Ovary (tissue), 9 donors: ENCODE results near the gene LGI4. TPM values are rescaled to one million over a fixed set of nuclear protein-coding genes. Genes with fewer than 3 reads are reported as not detected.

Source experiments
- DNase-seq, 5 donors: peaks; one replicate each; pipeline ENCODE4 v3.0.0-alpha.2; 2019 to 2020
- H3K27ac ChIP-seq, 2 donors: fragments of 200-600 bp; one replicate each; pipeline versions ENCODE4 v1.5.1 to v1.8.0; 2019 to 2022
- H3K27me3 ChIP-seq: fragments of 200-600 bp; one replicate; pipeline ENCODE4 v1.8.0; 2022
- H3K36me3 ChIP-seq: fragments of 200-600 bp; sonication (generic); one replicate; pipeline ENCODE4 v1.5.1; 2019
- H3K4me1 ChIP-seq: one replicate; pipeline ENCODE4 v1.8.1; 2013; ENCODE audit warnings: mild to moderate bottlenecking, moderate library complexity; ENCODE audit not compliant: insufficient read depth
- H3K4me3 ChIP-seq: fragments of 200-600 bp; sonication (generic); one replicate; pipeline ENCODE4 v1.5.1; 2017
- H3K9me3 ChIP-seq, 2 donors: fragments of 200-600 bp in 1 of 2; sonication (generic) in 1 of 2; one replicate each; pipeline versions ENCODE4 v1.5.1 to v1.8.1; 2013 to 2019; ENCODE audit warnings: mild to moderate bottlenecking in 1 of 2, moderate library complexity in 1 of 2
- CTCF ChIP-seq, 3 donors: fragments of 450-650 bp in 2 of 3; fragments of 200-600 bp in 1 of 3; IDR thresholded peaks; one replicate each; pipeline versions ENCODE4 v1.5.1 to v1.8.0; 2016 to 2022; ENCODE audit warnings: antibody characterized with exemption in 3 of 3, mild to moderate bottlenecking in 1 of 3
- EP300 ChIP-seq: sonication (generic); formaldehyde crosslinking; IDR thresholded peaks from one replicate; pipeline ENCODE4 v1.6.1; 2017; ENCODE audit warnings: antibody characterized with exemption
- POLR2A ChIP-seq: fragments of 450-650 bp; IDR thresholded peaks from one replicate; pipeline ENCODE4 v1.6.1; 2017; ENCODE audit warnings: antibody characterized with exemption, mild to moderate bottlenecking, moderate library complexity
- WGBS, 3 donors: extraction: QIAGEN DNeasy Blood & Tissue Kit in 1 of 3; methylation state at CpG; one replicate each; pipeline versions ENCODE4 v1.1.5 to v1.1.7; 2013 to 2017; 5-methylcytosine and 5-hydroxymethylcytosine counted together
- intact Hi-C, 4 donors: fragments of 100-400 bp; cut with DNase I; formaldehyde crosslinking; loops; one replicate each; pipeline versions ENCODE4 v1.11.0 to v1.15.1; 2022 to 2023
- polyA plus RNA-seq, 2 donors: library from polyadenylated mRNA; stranded (reverse); fragments of 200-250 nt in 1 of 2; fragments of 350-450 nt in 1 of 2; fragmentation: Illumina TruSeq in 1 of 2; extraction: RNeasy Lipid Tissue Mini Kit (QIAGEN cat#74804) in 1 of 2; gene quantifications; one replicate each; pipeline ENCODE4 v1.2.3, GENCODE V29; 2013 to 2014
- total RNA-seq, 7 donors: library from RNA; depleted of rRNA in 2 of 7; stranded (reverse); fragments of >200 nt in 2 of 7; fragmentation: NEBNext Ultra II Directional in 3 of 7; extraction: Animal tissue kit (Norgen Biotek cat#: 25700) in 3 of 7; gene quantifications; one replicate each; pipeline versions ENCODE4 v1.1.0 to v1.2.4, GENCODE V29; 2016 to 2023
- donor health status: DM: no; HTN: no; CAD: no; lungs with moderate emphysema.
- donor health status: DM: no; HTN: no; CAD: no.
- donor health status: Bipolar disorder and iron deficiency.
- donor health status: DM: yes; HTN: yes; CAD: no.
- donor health status: DM: no; HTN: no; CAD: no.
- donor health status: DM: yes; HTN: yes; CAD: no.

LGI4 gene
- total and polyA plus RNA-seq, 9 donors, result 1.9 to 13.3 (median 5.9) TPM

GRCh38 chr19:35095667-35096368, 39.0 kb downstream of the LGI4 start:
- H3K27me3 ChIP-seq, result no peaks in the 10 kb centered on the region
- no peak for DNase-seq
- H3K9me3 ChIP-seq, result no peaks in the 10 kb centered on the region
- no peak overlapping the region for H3K27ac ChIP-seq
- no peak overlapping the region for H3K4me3 ChIP-seq
- intact Hi-C loops, result loop anchor here in 1 of 4 donors (10.0 kb wide), 1 partner anchor 121 kb away; no protein-coding TSS in a partner anchor
- WGBS, 3 donors, result 56 to 66% (median 56%) methylated on average over 8 of the region's 8 CpGs
- no peaks in the 10 kb centered on the region for H3K36me3 ChIP-seq
- H3K4me1 ChIP-seq, result no peaks in the 10 kb centered on the region
- TF ChIP-seq POLR2A, result no peak
- TF ChIP-seq EP300, result no peak
- no peak for TF ChIP-seq CTCF (IDR thresholded peaks at IDR 0.05)

GRCh38 chr19:35094656-35095055, 40.2 kb downstream of the LGI4 start:
- no peak overlapping the region for H3K27ac ChIP-seq
- TF ChIP-seq CTCF (IDR thresholded peaks at IDR 0.05) (no peak), POLR2A (no peak), EP300 (no peak)

GRCh38 chr19:35093941-35094647, 40.8 kb downstream of the LGI4 start:
- intact Hi-C loops, result loop anchor here in 2 of 4 donors (5.0 to 10.0 kb wide), 2 partner anchors 119 to 122 kb away; no protein-coding TSS in a partner anchor
- no peaks in the 10 kb centered on the region for H3K9me3 ChIP-seq
- no peak for TF ChIP-seq POLR2A
- no peak for TF ChIP-seq CTCF (IDR thresholded peaks at IDR 0.05)
- no peak for TF ChIP-seq EP300

More at GRCh38 chr19:35094656-35095055, 40.2 kb downstream of the LGI4 start:
- intact Hi-C loops, result loop anchor here in 2 of 4 donors (5.0 to 10.0 kb wide), 2 partner anchors 120 to 122 kb away; no protein-coding TSS in a partner anchor
- DNase-seq, result no peak
- WGBS, 3 donors, result 78 to 86% (median 84%) methylated on average over 4 of the region's 4 CpGs
- no peaks in the 10 kb centered on the region for H3K9me3 ChIP-seq
- no peaks in the 10 kb centered on the region for H3K36me3 ChIP-seq
- no peaks in the 10 kb centered on the region for H3K4me1 ChIP-seq
- no peak overlapping the region for H3K4me3 ChIP-seq
- no peaks in the 10 kb centered on the region for H3K27me3 ChIP-seq

GRCh38 chr19:35093430-35093829, 41.4 kb downstream of the LGI4 start:
- H3K4me1 ChIP-seq, result no peaks in the 10 kb centered on the region
- H3K27ac ChIP-seq, result no peak overlapping the region
- no peaks in the 10 kb centered on the region for H3K36me3 ChIP-seq
- intact Hi-C loops, result loop anchor here in 2 of 4 donors (5.0 to 10.0 kb wide), 2 partner anchors 119 to 121 kb away; no protein-coding TSS in a partner anchor
- H3K4me3 ChIP-seq, result no peak overlapping the region
- no peak for DNase-seq
- no peaks in the 10 kb centered on the region for H3K9me3 ChIP-seq
- H3K27me3 ChIP-seq, result no peaks in the 10 kb centered on the region
- TF ChIP-seq CTCF (IDR thresholded peaks at IDR 0.05) (no peak), POLR2A (no peak), EP300 (no peak)
- 82 to 92% (median 87%) methylated on average over 5 of the region's 5 CpGs for WGBS, 3 donors

More at GRCh38 chr19:35093941-35094647, 40.8 kb downstream of the LGI4 start:
- H3K4me1 ChIP-seq, result no peaks in the 10 kb centered on the region
- no peak overlapping the region for H3K27ac ChIP-seq
- 76 to 89% (median 84%) methylated on average over 11 of the region's 11 CpGs for WGBS, 3 donors
- H3K36me3 ChIP-seq, result no peaks in the 10 kb centered on the region
- no peak for DNase-seq
- no peaks in the 10 kb centered on the region for H3K27me3 ChIP-seq
- H3K4me3 ChIP-seq, result no peak overlapping the region
